ENCODE results near the gene AK6. TPM values are rescaled to one million over a fixed set of nuclear protein-coding genes. Genes with fewer than 3 reads are reported as not detected.

AK6 gene
- total RNA-seq, 1 experiment from 2014 or later, result 40.8 TPM

- H3K27me3 ChIP-seq (ENCODE audit: insufficient read depth, low read length), result no peaks in the 10 kb centered on the region
- no peak overlapping the region for H3K9ac ChIP-seq (ENCODE audit: extremely low read depth, insufficient read length, low read length)
- H2BK12ac ChIP-seq (ENCODE audit: insufficient read length, low read depth, low read length), result no peak overlapping the region
- Mint-ChIP-seq H3K4me1 (peaks cover 22 to 23% of the 10 kb centered on the region in 2 experiments), H3K27ac (no peak overlapping the region), H3K36me3 (ENCODE audit: insufficient read depth in 1 of 3, low read depth in 3 of 3) (peaks cover 35 to 48% (median 47%) of the 10 kb centered on the region in 3 experiments), H3K27me3 (ENCODE audit: low read depth) (no peaks in the 10 kb centered on the region), H3K9me3 (peaks cover 10 to 12% of the 10 kb centered on the region in 2 experiments; a peak in 4 of 5 replicates), H3K4me3 (no peak overlapping the region)
- no peak overlapping the region for H2BK5ac ChIP-seq (ENCODE audit: insufficient read length, low read length)
- H2AFZ ChIP-seq (ENCODE audit: low read length), result no peak overlapping the region
- no peaks in the 10 kb centered on the region for H3K79me1 ChIP-seq (ENCODE audit: insufficient read depth, low read depth, low read length, poor library complexity, severe bottlenecking)
- H3T11ph ChIP-seq (ENCODE audit: low read length), result no peak overlapping the region
- H4K91ac ChIP-seq (ENCODE audit: insufficient read length, low read depth, low read length), result no peak overlapping the region
- no peak overlapping the region for H3K27ac ChIP-seq (ENCODE audit: insufficient read length, low read depth, low read length)
- no peak overlapping the region for H4K5ac ChIP-seq (ENCODE audit: insufficient read length, low read depth, low read length)
- no peak overlapping the region for H4K8ac ChIP-seq (replicated peaks; ENCODE audit: insufficient read length, low read depth, low read length)
- DNase-seq, result no peak
- H3K4me1 ChIP-seq (ENCODE audit: insufficient read depth, low read length), result peaks cover 2% of the 10 kb centered on the region; the same call in 1 of the 2 replicates
- no peak overlapping the region for H2BK15ac ChIP-seq (ENCODE audit: low read depth, low read length)
- no peak overlapping the region for H3K18ac ChIP-seq (ENCODE audit: insufficient read length, low read depth, low read length)
- no peak overlapping the region for H3K23ac ChIP-seq (ENCODE audit: insufficient read length, low read depth, low read length)
- H3K9me3 ChIP-seq (ENCODE audit: control insufficient read depth, low read depth, low read length), result no peaks in the 10 kb centered on the region
- H3K4ac ChIP-seq (ENCODE audit: low read depth, low read length), result no peak overlapping the region
- no peak overlapping the region for H2AK5ac ChIP-seq (ENCODE audit: insufficient read length, low read length)
- H3K4me2 ChIP-seq (ENCODE audit: insufficient read depth, insufficient read length, low read length), result no peak overlapping the region
- no peak for TF ChIP-seq CTCF (conservative IDR thresholded peaks at IDR 0.05)
- no peaks in the 10 kb centered on the region for H3K79me2 ChIP-seq (ENCODE audit: insufficient read depth, low read length)
- H3K23me2 ChIP-seq (ENCODE audit: insufficient read length, low read depth, low read length, poor library complexity, severe bottlenecking), result peaks cover 3% of the 10 kb centered on the region
- H2BK120ac ChIP-seq (ENCODE audit: low read depth, low read length, poor library complexity, severe bottlenecking), result no peak overlapping the region
- no peak overlapping the region for H2BK20ac ChIP-seq (ENCODE audit: low read depth, low read length, poor library complexity, severe bottlenecking)
- H3K56ac ChIP-seq (ENCODE audit: insufficient read length, low read depth, low read length), result no peak overlapping the region
- no peak overlapping the region for H3K14ac ChIP-seq (ENCODE audit: insufficient read depth, low read length)
- WGBS (ENCODE audit: extremely low coverage, insufficient read length, low lambda C conversion rate), result no CpG with 5 or more reads among the region's 3 CpGs
- no peaks in the 10 kb centered on the region for H4K20me1 ChIP-seq (ENCODE audit: control insufficient read depth, insufficient read depth, insufficient read length)
Observed at GRCh38 chr5:69418554-69418953, 49.2 kb upstream of the AK6 start.
